HEK293 (cell line): Measurements from ENCODE around the gene ARHGAP22.

ENCODE experiments used
- CTCF ChIP-seq: fragments of 450-650 bp; formaldehyde crosslinking; IDR thresholded peaks from 2 replicates; pipeline ENCODE4 v1.5.1; 2016; ENCODE audit warnings: missing biosample characterization, missing genetic modification characterization
- ZBTB17 ChIP-seq: fragments of 450-650 bp; formaldehyde crosslinking; IDR thresholded peaks from 2 replicates; pipeline ENCODE4 v1.5.1; 2016; ENCODE audit warnings: missing biosample characterization, missing genetic modification characterization
- ZBTB21 ChIP-seq: fragments of 450-650 bp; formaldehyde crosslinking; IDR thresholded peaks from 2 replicates; pipeline ENCODE4 v1.5.1; 2017; ENCODE audit warnings: missing biosample characterization, missing genetic modification characterization
- ZFP41 ChIP-seq: fragments of 450-650 bp; formaldehyde crosslinking; IDR thresholded peaks from 2 replicates; pipeline ENCODE4 v1.5.1; 2016; ENCODE audit warnings: missing biosample characterization, missing genetic modification characterization, borderline replicate concordance
- ZNF184 ChIP-seq: fragments of 450-650 bp; IDR thresholded peaks from 2 replicates; pipeline ENCODE4 v1.5.1; 2018; ENCODE audit warnings: missing biosample characterization, mild to moderate bottlenecking, missing genetic modification characterization
- ZNF610 ChIP-seq: fragments of 450-650 bp; formaldehyde crosslinking; IDR thresholded peaks from 2 replicates; pipeline ENCODE4 v1.5.1; 2016; ENCODE audit warnings: missing biosample characterization, missing genetic modification characterization, borderline replicate concordance
- ZNF624 ChIP-seq: fragments of 450-650 bp; formaldehyde crosslinking; IDR thresholded peaks from 2 replicates; pipeline ENCODE4 v1.5.1; 2017; ENCODE audit warnings: missing biosample characterization, missing genetic modification characterization

GRCh38 chr10:48459270-48460150, 145.4 kb downstream of the ARHGAP22 start:
- TF ChIP-seq ZFP41 (tag by site-specific recombination) (no peak), ZNF624 (tag by site-specific recombination) (no peak), CTCF (tag by site-specific recombination) (no peak), ZNF184 (tag by site-specific recombination) (no peak), ZBTB21 (tag by site-specific recombination) (no peak), ZNF610 (tag by site-specific recombination) (no peak), ZBTB17 (no peak)
